Measurements from ENCODE around the gene TEDC1.

The TEDC1 gene

DNA sequence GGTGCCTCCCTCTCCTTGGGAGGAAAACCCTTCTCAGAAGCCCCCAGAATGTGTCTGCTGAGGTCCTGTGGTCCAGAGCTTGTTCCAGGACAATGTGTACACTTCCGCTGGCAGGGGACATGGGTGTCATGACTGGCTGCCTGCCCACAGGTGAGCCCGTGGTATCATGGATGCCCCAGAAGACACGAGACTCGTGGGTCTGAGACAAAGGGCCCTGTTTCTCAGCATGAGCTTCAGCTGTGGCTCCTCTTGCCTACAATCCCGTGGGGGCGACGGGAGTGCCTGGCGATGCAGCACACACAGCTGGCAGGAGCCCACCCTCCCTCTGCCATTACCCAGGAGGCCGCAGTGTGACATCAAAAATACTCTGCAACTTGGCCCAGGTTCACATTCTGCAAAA is 42.3 kb downstream of the TEDC1 start:
- H3K4me3 ChIP-seq (ENCODE audit: low read depth, low read length): no peak overlapping the region
- no peak for TF ChIP-seq CTCF (IDR thresholded peaks at IDR 0.05; ENCODE audit: low read depth, low read length)

GRCh38 chr14:105533811-105534498 is 42.9 kb downstream of the TEDC1 start:
- TF ChIP-seq CTCF (IDR thresholded peaks at IDR 0.05; ENCODE audit: low read depth, low read length): no peak
- no peak overlapping the region for H3K4me3 ChIP-seq (ENCODE audit: low read depth, low read length)

- TF ChIP-seq CTCF (IDR thresholded peaks at IDR 0.05; ENCODE audit: low read depth, low read length): no peak
Observed at GRCh38 chr14:105534586-105534985, 43.5 kb downstream of the TEDC1 start.

DNA sequence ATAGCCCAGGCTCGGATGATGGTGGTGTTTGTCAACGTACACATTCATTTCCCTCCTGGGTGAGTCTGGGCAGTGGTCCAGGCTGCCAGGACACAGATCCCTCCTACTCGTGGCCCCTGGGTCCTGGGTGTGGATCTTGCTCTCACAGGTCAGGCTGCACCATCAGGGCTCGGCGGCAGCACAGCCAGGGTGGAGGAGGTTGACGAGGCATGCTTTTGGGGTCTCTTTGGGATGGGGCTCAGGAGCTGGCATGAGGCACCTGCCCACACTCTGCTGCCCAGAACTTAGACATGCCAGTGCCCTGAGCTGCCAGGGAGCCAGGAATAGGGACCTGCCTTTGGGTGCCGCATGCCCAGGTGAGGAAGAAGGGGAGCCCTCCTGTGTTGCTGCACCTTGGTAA is 45.0 kb downstream of the TEDC1 start:
- no peak overlapping the region for H3K4me3 ChIP-seq (ENCODE audit: low read depth, low read length)

More at GRCh38 chr14:105534586-105534985, 43.5 kb downstream of the TEDC1 start:
- H3K4me3 ChIP-seq (ENCODE audit: low read depth, low read length): no peak overlapping the region

DNA sequence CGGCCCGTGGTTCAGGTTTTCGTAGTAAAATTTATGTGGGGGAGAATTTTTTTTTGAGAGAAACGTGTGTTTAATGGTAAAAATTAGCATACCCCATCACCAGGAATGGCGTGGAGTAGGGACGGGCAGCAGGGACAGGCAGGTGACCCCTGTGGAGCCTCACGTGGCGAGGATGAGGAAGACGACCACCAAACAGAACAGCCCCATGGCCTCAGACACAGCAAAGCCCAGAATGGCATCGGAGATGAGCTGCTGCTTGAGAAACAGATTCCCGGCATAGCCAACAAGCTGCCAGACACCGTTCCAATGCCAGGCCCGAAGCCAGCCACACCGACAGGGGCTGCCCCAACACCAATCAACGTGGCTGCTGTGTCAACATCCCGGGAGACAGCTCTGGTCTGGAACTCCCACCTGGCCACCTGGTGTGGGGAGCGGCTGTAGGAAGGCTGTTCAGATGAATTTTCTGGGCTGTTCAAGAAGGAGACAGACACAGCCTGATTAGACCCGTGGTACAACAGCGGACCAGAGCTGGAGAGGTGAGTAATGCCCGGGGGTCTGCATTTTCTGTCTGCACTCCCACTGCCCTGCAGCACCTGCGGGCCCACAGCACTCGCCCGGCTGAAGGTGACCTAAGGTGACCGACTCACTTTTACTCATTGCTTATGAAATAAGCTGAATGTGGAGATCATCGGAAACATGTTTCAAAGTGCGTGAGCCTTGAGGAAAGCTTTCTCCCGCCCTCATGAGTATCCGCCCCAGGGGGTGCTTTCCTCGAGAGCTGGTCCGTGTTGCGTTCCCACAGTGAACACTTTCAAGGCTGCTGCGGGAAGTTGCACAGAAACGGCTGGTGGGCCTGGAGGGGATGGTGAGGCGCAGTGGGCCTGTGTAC is 45.9 kb downstream of the TEDC1 start:
- no peak for TF ChIP-seq CTCF (IDR thresholded peaks at IDR 0.05; ENCODE audit: low read depth, low read length)
- no peak overlapping the region for H3K4me3 ChIP-seq (ENCODE audit: low read depth, low read length)

More for the DNA sequence above, 45.0 kb downstream of the TEDC1 start:
- no peak for TF ChIP-seq CTCF (IDR thresholded peaks at IDR 0.05; ENCODE audit: low read depth, low read length)

GRCh38 chr14:105537580-105538474 is 46.8 kb downstream of the TEDC1 start:
- no peak overlapping the region for H3K4me3 ChIP-seq (ENCODE audit: low read depth, low read length)
- peak; percentile 98 for TF ChIP-seq CTCF (IDR thresholded peaks at IDR 0.05; ENCODE audit: low read depth, low read length)

All from WI38 (cell line).